Bone marrow (tissue), 2 donors: Measurements from ENCODE around the gene LONP1.
"Not testable (repeated sequence)": the region's sequence is repeated elsewhere in the genome, so short reads cannot be mapped to it uniquely, and the experiment has no call there.

Experiments
- DNase-seq, 2 donors: peaks; one replicate each; lab custom pipeline; 2025; lab: John Stamatoyannopoulos, UW

The LONP1 gene

GRCh38 chr19:5719961-5720790, at the start of gene LONP1, which contains the start of gene CATSPERD:
Gene LONP1, minus strand, starts transcription at chr19:5720146. Its CDS starts 14 bp downstream, at chr19:5720132.
Gene CATSPERD, plus strand, starts transcription at chr19:5720637. Its CDS starts 101 bp downstream, at chr19:5720738.
- peak; percentile 98 to 100 for DNase-seq

- DNase-seq = no peak
Observed at GRCh38 chr19:5767949-5768348, 48.0 kb upstream of the LONP1 start.

GRCh38 chr19:5765220-5765619, 45.3 kb upstream of the LONP1 start:
- DNase-seq = no peak

- DNase-seq = no peak
Observed at GRCh38 chr19:5762608-5763217, 42.8 kb upstream of the LONP1 start.

- no peak for DNase-seq
Observed at GRCh38 chr19:5753743-5754142, 33.8 kb upstream of the LONP1 start.

DNA sequence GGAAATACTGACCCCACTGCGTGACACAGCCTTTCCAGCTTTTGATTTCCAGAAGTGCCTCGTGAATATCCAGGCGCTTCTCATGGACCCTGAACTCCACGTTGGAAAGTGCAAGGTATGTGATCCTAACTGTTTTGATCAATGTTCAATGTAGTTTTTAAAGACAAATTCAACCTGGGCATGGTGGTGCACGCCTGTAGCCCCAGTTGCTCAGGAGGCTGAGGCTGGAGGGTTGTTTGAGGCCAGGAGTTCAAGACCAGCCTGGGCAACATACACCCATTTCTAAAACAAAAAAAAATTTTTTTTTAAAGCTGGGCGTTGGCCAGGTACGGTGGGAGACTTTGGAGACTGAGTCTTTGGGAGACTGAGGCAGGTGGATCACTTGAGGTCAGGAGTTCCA, 31.8 kb upstream of the LONP1 start:
- DNase-seq = no peak

GRCh38 chr19:5749505-5749904, 29.6 kb upstream of the LONP1 start:
- DNase-seq = no peak

GRCh38 chr19:5748920-5749319, 29.0 kb upstream of the LONP1 start:
- DNase-seq = not testable (repeated sequence)

- DNase-seq = not testable (repeated sequence)
Observed at GRCh38 chr19:5744999-5745398, 25.1 kb upstream of the LONP1 start.

GRCh38 chr19:5743630-5744029, 23.7 kb upstream of the LONP1 start:
- no peak for DNase-seq

GRCh38 chr19:5742051-5742450, 22.1 kb upstream of the LONP1 start:
- no peak for DNase-seq

DNA sequence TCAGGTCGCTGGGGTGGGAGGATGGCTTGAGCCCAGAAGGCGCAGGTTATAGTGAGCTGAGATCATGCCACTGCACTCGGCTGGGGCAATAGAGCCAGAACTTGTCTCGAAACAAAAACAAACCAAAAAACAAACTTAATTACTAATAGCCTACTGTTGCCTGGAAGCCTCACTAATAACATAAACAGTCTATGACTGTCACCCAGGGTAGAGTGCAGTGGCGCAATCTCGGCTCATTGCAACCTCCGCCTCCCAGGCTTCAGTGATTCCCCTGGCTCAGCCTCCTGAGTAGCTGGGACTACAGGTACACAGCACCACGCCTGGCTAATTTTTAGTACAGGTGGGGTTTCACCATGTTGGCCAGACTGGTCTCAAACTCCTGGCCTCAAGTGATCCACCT, 18.5 kb upstream of the LONP1 start:
- DNase-seq = no peak

- DNase-seq = not testable (repeated sequence)
Observed at GRCh38 chr19:5733172-5733571, 13.2 kb upstream of the LONP1 start.

- no peak for DNase-seq
Observed at GRCh38 chr19:5727453-5728050, 7.6 kb upstream of the LONP1 start.

DNA sequence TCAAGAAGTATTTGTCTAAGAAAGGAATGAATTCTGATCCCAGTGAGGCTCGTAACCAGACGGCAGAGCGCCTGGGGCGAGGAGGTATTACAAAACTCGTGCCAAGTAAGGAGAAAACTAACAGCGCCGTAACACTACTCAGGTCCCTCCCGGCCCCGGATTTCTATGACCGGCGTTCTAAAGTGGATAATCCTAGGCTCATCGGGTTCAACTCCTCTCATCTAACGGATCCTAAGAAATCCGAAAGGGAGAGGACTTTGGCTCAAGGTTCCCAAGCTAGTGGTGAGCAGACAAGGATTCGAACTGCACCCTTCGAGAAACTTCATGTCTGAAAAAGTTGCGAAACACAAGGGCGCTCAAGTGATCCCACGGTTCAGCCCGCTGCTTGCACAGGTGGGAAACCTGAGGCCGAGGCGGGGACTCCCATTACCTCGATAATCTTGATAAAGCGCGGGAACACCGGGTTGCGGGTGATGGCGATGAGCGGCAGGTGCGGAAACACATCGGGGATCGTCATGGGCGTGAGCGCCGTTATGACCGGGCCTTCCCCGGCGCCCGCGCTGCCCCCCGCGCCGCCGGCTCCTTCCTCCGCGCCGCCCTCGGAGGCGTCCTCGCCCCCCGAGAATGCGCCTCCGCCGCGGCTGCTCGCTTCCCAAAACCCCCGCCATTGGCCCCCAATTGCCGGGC, 529 bp downstream of the LONP1 start:
- DNase-seq = no peak

GRCh38 chr19:5718579-5719273, 1.2 kb downstream of the LONP1 start:
- peak in 1 of 2 donors; percentile 1 for DNase-seq

DNA sequence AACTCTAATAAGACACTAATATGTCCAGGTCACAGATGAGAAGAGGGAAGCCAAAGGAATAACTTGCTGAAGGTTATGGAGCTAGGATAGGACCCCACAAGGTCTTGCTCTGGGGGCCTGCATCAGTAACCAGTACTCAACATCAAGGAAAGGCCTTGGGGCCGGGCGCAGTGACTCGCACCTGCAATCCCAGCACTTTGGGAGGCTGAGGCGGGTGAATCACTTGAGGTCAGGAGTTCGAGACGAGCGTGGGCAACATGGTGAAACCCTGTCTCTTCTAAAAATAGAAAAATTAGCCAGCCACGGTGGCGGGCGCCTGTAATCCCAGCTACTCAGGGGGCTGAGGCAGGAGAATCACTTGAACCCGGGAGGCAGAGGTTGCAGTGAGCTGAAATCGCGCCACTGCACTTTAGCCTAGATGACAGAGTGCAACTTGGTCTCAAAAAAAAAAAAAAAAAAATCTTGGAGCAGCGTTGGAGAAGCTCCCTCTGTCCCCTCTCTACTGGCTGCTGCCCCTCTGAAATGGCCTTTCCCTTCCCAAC, 1.8 kb downstream of the LONP1 start:
- DNase-seq = no peak

- DNase-seq = no peak
Observed at GRCh38 chr19:5717215-5717935, 2.6 kb downstream of the LONP1 start.

GRCh38 chr19:5714816-5715215, 5.1 kb downstream of the LONP1 start:
- no peak for DNase-seq

DNA sequence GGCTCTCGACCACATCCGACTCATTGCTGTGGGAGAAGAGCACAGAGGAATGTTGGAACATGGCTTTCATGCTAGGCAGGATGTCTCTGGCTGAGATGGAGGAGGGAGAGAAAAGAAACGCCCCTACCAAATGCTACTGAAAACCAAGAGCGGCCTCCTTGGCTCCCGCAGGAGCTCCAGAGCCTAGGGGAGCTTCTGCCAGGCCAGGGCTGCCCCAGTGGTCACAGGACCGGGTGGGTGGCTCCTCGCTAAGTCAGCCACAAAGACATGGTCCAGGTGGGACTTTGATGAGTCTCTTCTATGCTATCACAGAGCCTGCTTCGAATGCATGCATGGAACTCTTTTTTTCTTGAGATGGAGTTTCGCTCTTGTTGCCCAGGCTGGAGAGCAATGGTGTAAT, 6.7 kb downstream of the LONP1 start:
- DNase-seq = no peak

DNA sequence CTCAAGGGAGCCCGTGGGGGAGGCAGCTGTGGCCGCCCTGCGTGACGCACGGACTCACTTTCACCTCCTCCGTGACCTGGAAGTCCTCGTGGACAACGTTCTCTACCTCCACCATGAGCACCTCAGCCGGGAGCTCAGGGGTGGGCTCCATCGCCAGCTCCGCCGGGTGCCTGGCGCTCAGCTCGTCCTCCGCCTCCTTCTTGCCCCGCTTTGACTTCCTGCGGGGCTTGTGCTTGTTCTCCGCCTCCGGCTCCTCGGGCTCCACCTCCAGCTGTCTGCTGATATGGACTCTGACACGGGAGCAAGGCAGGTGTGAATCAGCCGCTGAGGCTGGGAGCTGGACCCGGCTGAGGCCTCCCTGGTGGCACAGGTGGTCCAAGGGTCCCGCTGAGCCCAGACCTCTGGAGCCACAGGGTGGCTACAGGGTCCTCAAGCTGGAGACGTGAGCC, 8.2 kb downstream of the LONP1 start:
- DNase-seq = no peak
